22Rv1 (cell line): ENCODE data around the gene MRO.
"Not testable (repeated sequence)": the region's sequence is repeated elsewhere in the genome, so short reads cannot be mapped to it uniquely, and the experiment has no call there.

Source experiments
- H3K27ac ChIP-seq: fragments of 450-650 bp; 2 replicates; pipeline ENCODE4 v1.5.1; 2017
- ZFX ChIP-seq: fragments of 450-650 bp; IDR thresholded peaks from 2 replicates; pipeline ENCODE4 v1.6.1; 2017; ENCODE audit warnings: antibody characterized with exemption, borderline replicate concordance
- TF ChIP-seq, protein P1 (sequence below): fragments of 450-650 bp; IDR thresholded peaks from 2 replicates; pipeline ENCODE4 v1.5.1; 2017; ENCODE audit warnings: mild to moderate bottlenecking

MRO gene

DNA sequence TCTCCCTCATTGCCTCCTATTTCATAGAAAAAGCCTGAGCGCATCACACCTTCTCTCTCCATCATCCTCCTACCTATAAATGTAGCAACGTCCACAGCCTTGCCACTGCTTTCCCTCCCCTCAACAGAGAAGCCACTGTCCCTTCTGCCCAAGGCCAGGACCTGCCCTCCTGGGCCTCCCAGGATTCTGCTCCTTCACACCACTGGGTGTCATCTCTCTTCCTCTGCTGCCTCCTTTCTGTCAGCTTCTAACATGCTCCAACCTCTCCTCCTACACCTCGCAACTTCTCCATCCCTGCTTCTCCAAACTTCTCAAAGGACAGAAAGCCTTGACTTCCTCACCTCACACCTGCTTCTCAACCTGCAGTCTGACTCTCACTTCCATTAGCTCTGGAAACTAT is 37.9 kb upstream of the MRO start:
- TF ChIP-seq ZFX = no peak
- TF ChIP-seq, protein P1, sequence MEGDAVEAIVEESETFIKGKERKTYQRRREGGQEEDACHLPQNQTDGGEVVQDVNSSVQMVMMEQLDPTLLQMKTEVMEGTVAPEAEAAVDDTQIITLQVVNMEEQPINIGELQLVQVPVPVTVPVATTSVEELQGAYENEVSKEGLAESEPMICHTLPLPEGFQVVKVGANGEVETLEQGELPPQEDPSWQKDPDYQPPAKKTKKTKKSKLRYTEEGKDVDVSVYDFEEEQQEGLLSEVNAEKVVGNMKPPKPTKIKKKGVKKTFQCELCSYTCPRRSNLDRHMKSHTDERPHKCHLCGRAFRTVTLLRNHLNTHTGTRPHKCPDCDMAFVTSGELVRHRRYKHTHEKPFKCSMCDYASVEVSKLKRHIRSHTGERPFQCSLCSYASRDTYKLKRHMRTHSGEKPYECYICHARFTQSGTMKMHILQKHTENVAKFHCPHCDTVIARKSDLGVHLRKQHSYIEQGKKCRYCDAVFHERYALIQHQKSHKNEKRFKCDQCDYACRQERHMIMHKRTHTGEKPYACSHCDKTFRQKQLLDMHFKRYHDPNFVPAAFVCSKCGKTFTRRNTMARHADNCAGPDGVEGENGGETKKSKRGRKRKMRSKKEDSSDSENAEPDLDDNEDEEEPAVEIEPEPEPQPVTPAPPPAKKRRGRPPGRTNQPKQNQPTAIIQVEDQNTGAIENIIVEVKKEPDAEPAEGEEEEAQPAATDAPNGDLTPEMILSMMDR = no peak
- no peak overlapping the region for H3K27ac ChIP-seq

DNA sequence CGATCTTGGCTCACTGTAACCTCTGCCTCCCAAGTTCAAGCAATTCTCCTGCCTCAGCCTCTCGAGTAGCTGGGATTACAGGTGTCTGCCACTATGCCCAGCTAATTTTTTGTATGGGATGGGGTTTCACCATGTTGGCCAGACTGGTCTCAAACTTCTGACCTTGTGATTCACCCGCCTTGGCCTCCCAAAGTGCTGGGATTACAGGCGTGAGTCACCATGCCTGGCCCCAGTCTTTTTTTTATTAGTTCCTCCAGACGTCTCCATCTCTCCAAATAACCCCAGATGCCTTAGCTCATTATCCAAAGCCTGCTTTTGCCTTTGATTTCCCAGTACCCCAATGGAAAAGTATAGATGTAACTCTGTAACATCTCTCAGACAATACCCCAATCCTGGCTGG is 37.4 kb upstream of the MRO start:
- H3K27ac ChIP-seq = not testable (repeated sequence)

DNA sequence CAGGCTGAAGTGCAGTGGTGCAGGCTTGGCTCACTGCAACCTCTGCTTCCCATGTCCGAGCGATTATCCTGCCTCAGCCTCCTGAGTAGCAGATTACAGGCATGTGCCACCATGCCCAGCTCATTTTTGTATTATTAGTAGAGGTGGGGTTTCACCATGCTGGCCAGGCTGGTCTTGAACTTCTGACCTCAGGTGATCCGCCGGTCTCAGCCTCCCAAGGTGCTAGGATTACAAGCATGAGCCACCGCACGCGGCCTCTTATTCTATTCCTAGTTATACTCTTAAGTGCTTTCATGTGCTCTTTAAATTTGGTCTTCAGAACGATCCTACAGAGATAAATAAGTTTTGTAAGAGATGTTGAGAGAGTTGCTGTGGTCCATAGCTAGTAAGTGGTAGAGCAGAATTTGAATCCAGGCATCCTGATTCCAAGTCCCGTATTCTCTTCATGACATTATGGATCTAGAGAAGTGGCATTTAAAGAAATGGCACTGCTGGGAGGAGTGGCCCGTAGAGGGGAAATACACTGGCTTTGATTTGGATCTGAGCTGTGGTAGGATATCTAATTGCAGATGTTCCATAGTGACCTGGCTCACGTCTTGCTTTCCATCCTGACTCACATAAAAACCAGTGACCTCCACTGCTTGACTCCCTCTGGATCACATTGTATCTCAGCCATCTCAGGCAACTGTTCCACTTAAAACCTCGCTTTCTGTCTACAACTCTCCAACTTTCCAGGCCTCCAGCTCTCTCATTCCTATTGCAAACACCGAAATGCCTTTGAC is 36.4 kb upstream of the MRO start:
- TF ChIP-seq ZFX = no peak
- TF ChIP-seq, protein P1 = no peak
- H3K27ac ChIP-seq = no peak overlapping the region

DNA sequence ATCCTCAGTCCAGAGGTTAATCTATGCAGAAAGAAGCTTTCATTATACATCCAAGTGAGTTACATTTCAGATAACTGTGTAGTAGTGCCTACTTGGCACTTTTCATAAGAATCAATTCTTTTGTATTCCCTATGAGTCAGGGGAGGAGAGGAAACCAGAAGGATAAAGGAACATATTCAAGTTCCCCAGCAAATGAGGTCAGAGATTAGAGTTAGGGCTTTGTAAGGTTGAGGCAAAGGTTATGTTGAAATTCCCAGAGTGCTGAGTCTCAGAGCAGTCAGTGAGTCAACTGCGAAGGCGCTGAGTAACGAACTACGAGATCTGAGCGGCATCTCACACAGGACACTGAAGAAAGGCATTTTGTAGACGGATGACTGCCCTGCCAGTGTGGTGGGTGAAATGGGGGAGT is 34.1 kb upstream of the MRO start:
- no peak overlapping the region for H3K27ac ChIP-seq

DNA sequence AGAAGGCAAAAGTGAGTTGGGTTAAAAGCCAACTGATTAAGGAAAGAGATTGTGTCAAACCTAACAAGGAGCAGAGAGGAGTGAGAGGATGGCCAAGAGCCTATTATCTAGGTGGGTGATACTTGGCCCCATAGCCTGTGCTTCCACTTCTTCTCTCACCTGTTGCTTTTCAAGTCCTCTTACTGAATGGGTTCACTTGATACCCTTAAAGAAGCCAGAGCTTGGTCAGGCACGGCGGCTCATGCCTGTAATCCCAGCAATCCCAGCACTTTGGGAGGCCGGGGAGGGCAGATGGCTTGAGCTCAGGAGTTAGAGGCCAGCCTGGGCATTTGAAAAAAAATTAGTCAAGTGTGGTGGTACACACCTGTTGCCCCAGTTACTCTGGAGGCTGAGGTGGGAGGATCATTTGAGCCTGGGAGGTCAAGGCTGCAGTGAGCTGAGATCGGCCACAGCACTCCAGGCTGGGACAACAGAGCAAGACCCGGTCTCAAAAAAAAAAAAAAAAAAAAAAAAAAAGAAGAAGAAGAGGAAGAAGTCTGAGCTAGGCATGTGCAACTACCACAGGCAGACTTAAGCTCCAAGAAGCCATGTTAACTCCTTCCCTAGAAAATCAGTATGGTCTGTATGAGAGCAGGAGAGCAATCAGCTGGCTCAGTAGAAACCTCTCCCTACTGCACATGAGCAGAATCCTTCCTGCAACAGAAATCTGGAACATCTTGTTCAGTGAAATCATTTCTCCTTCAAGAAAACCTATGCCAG is 30.7 kb upstream of the MRO start:
- no peak overlapping the region for H3K27ac ChIP-seq
- no peak for TF ChIP-seq ZFX
- TF ChIP-seq, protein P1 = no peak

More for the DNA sequence above, 34.1 kb upstream of the MRO start:
- no peak for TF ChIP-seq ZFX
- TF ChIP-seq, protein P1 = no peak

DNA sequence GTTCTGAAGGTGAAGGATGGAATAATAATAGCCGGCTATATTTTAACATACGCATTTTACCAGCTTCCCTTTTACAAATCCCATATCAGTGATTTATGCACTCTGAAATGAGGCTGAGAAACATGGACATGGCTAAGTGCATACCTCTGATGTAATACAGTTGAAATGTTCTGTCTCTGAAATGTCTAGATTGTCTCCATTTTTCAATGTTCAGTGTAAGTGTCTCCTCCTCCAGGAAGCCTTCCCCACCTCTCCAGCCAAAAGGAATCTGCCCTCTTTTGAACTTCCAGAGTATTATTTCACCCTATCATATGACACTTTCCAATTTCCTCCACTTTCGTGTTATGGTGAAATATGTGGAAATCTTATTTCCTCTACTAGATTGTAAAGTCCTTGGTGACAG is 29.6 kb upstream of the MRO start:
- no peak overlapping the region for H3K27ac ChIP-seq
- no peak for TF ChIP-seq ZFX
- TF ChIP-seq, protein P1 = no peak

DNA sequence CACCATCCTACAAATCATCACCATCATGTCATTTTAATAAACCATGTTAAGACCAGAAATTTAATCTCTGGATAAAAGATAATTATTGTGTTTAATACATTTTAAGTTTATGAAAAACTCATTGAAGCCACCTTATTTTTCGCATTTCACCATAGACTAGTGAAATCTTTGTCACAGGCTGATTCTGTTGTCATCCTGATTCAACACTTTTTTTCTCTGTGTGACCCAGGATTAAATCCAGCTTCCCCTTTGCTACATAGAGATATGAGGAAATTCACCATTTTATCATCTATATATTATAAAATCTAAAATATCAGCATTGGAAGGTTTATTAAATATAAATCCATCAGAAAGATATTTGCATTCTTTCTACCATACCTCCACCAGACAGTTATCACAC is 29.2 kb upstream of the MRO start:
- no peak for TF ChIP-seq ZFX
- TF ChIP-seq, protein P1 = no peak
- no peak overlapping the region for H3K27ac ChIP-seq
